H1 (cell line): ENCODE results near the gene HEATR1. TPM values are rescaled to one million over a fixed set of nuclear protein-coding genes. Genes with fewer than 3 reads are reported as not detected.

Source experiments
- BACH1 ChIP-seq: IDR thresholded peaks from 2 replicates; pipeline ENCODE4 v1.6.1; 2012; ENCODE audit warnings: low read length, improper control_type of control experiment
- BCL11A ChIP-seq, 2 experiments: IDR thresholded peaks; one replicate each; pipeline ENCODE4 v1.6.1; 2011; ENCODE audit warnings: low read depth in 2 of 2, low read length in 2 of 2, mild to moderate bottlenecking in 2 of 2
- CEBPB ChIP-seq: IDR thresholded peaks from 2 replicates; pipeline ENCODE4 v1.6.1; 2012; ENCODE audit warnings: low read depth, low read length
- CHD1 ChIP-seq: IDR thresholded peaks from 2 replicates; pipeline ENCODE4 v1.6.1; 2012; ENCODE audit warnings: low read depth, low read length, improper control_type of control experiment
- GABPA ChIP-seq: IDR thresholded peaks from 2 replicates; pipeline ENCODE4 v1.6.1; 2011; ENCODE audit warnings: mild to moderate bottlenecking, low read length, moderate library complexity, borderline replicate concordance; ENCODE audit not compliant: insufficient read depth
- HDAC2 ChIP-seq, 2 experiments: fragments of 300-600 bp in 1 of 2; sonication (generic) in 1 of 2; IDR thresholded peaks; 2 replicates each; pipeline ENCODE4 v1.6.1; 2011 to 2012; ENCODE audit warnings: low read depth in 2 of 2, low read length in 2 of 2, mild to moderate bottlenecking in 2 of 2, moderate library complexity in 2 of 2, borderline replicate concordance in 1 of 2, inconsistent platforms in 1 of 2
- POU5F1 ChIP-seq: IDR thresholded peaks from 2 replicates; pipeline ENCODE4 v1.6.1; 2011; ENCODE audit warnings: low read depth, mild to moderate bottlenecking, low read length, moderate library complexity
- RNF2 ChIP-seq: fragments of 200-900, 300-1000 bp; sonication (generic); IDR thresholded peaks from 2 replicates; pipeline ENCODE4 v1.7.1; 2016; ENCODE audit warnings: borderline replicate concordance, low read depth, mild to moderate bottlenecking, antibody characterized with exemption, low read length; ENCODE audit not compliant: poor library complexity, severe bottlenecking; ENCODE audit errors: missing control alignments
- SP1 ChIP-seq: IDR thresholded peaks from 2 replicates; pipeline ENCODE4 v1.6.1; 2011; ENCODE audit warnings: low read depth, low read length
- TAF1 ChIP-seq: IDR thresholded peaks from 2 replicates; pipeline ENCODE4 v1.6.1; 2011; ENCODE audit warnings: mild to moderate bottlenecking, low read depth, low read length
- TAF7 ChIP-seq: optimal IDR thresholded peaks from 2 replicates; pipeline ENCODE3; 2011; ENCODE audit warnings: low read depth, mild to moderate bottlenecking, inconsistent platforms, low read length, moderate library complexity, borderline replicate concordance
- polyA plus RNA-seq, 7 experiments: library from polyadenylated mRNA; depleted of rRNA in 3 of 7; stranded (reverse) in 5 of 7; unstranded in 2 of 7; fragments of >200 nt in 5 of 7; fragments of 200-250 nt in 2 of 7; gene quantifications; 1 replicate in 5 of 7; 2 replicates in 1 of 7; 4 replicates in 1 of 7; pipeline versions ENCODE4 v1.2.1 to v1.2.3, GENCODE V29; 2011 to 2013; ENCODE audit warnings: missing spikeins in 2 of 7, mixed read lengths in 2 of 7
- total RNA-seq: library from RNA; stranded (reverse); fragmentation: NEBNext Ultra II Directional; extraction: Animal tissue kit (Norgen Biotek cat#: 25700); gene quantifications from 2 replicates; pipeline ENCODE4 v1.2.1, GENCODE V29; 2021
- TF ChIP-seq, protein P1 (sequence below): fragments of 300-600 bp; sonication (generic); IDR thresholded peaks from 2 replicates; pipeline ENCODE4 v1.7.1; 2012; ENCODE audit warnings: low read length, moderate library complexity, mild to moderate bottlenecking, inconsistent platforms; ENCODE audit not compliant: insufficient replicate concordance

Gene HEATR1
- total and polyA plus RNA-seq, 2 of the 8 experiments (the other 6 are each of a cell fraction or from before 2014, with no cell fraction given) = 13.0 to 95.8 TPM

DNA sequence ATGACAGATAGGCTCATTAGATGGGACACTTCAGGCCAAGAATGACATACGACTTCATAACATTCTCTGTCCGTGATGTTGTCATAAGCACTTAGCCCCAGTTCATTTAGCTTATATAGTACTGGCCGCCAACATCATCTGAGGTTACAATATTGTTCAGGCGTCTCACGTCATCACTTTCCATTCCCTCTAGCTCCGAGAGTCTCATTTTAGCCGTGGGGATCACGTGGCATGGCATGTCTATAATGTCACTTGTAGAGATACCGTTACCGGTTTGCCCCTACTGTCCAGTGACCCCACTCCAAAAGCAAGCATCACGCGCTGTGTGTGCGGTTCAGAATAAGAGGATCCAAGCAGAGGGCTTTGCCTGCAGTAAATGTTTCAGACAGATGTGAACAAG lies 34.6 kb upstream of the HEATR1 start (continued):
- TF ChIP-seq, protein P1, sequence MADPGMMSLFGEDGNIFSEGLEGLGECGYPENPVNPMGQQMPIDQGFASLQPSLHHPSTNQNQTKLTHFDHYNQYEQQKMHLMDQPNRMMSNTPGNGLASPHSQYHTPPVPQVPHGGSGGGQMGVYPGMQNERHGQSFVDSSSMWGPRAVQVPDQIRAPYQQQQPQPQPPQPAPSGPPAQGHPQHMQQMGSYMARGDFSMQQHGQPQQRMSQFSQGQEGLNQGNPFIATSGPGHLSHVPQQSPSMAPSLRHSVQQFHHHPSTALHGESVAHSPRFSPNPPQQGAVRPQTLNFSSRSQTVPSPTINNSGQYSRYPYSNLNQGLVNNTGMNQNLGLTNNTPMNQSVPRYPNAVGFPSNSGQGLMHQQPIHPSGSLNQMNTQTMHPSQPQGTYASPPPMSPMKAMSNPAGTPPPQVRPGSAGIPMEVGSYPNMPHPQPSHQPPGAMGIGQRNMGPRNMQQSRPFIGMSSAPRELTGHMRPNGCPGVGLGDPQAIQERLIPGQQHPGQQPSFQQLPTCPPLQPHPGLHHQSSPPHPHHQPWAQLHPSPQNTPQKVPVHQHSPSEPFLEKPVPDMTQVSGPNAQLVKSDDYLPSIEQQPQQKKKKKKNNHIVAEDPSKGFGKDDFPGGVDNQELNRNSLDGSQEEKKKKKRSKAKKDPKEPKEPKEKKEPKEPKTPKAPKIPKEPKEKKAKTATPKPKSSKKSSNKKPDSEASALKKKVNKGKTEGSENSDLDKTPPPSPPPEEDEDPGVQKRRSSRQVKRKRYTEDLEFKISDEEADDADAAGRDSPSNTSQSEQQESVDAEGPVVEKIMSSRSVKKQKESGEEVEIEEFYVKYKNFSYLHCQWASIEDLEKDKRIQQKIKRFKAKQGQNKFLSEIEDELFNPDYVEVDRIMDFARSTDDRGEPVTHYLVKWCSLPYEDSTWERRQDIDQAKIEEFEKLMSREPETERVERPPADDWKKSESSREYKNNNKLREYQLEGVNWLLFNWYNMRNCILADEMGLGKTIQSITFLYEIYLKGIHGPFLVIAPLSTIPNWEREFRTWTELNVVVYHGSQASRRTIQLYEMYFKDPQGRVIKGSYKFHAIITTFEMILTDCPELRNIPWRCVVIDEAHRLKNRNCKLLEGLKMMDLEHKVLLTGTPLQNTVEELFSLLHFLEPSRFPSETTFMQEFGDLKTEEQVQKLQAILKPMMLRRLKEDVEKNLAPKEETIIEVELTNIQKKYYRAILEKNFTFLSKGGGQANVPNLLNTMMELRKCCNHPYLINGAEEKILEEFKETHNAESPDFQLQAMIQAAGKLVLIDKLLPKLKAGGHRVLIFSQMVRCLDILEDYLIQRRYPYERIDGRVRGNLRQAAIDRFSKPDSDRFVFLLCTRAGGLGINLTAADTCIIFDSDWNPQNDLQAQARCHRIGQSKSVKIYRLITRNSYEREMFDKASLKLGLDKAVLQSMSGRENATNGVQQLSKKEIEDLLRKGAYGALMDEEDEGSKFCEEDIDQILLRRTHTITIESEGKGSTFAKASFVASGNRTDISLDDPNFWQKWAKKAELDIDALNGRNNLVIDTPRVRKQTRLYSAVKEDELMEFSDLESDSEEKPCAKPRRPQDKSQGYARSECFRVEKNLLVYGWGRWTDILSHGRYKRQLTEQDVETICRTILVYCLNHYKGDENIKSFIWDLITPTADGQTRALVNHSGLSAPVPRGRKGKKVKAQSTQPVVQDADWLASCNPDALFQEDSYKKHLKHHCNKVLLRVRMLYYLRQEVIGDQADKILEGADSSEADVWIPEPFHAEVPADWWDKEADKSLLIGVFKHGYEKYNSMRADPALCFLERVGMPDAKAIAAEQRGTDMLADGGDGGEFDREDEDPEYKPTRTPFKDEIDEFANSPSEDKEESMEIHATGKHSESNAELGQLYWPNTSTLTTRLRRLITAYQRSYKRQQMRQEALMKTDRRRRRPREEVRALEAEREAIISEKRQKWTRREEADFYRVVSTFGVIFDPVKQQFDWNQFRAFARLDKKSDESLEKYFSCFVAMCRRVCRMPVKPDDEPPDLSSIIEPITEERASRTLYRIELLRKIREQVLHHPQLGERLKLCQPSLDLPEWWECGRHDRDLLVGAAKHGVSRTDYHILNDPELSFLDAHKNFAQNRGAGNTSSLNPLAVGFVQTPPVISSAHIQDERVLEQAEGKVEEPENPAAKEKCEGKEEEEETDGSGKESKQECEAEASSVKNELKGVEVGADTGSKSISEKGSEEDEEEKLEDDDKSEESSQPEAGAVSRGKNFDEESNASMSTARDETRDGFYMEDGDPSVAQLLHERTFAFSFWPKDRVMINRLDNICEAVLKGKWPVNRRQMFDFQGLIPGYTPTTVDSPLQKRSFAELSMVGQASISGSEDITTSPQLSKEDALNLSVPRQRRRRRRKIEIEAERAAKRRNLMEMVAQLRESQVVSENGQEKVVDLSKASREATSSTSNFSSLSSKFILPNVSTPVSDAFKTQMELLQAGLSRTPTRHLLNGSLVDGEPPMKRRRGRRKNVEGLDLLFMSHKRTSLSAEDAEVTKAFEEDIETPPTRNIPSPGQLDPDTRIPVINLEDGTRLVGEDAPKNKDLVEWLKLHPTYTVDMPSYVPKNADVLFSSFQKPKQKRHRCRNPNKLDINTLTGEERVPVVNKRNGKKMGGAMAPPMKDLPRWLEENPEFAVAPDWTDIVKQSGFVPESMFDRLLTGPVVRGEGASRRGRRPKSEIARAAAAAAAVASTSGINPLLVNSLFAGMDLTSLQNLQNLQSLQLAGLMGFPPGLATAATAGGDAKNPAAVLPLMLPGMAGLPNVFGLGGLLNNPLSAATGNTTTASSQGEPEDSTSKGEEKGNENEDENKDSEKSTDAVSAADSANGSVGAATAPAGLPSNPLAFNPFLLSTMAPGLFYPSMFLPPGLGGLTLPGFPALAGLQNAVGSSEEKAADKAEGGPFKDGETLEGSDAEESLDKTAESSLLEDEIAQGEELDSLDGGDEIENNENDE = no peak
- TF ChIP-seq CEBPB = no peak
- TF ChIP-seq TAF7 = no peak
- TF ChIP-seq GABPA = no peak
- no peak for TF ChIP-seq SP1
- TF ChIP-seq POU5F1 = no peak
- no peak for TF ChIP-seq RNF2
- no peak for TF ChIP-seq BCL11A (IDR thresholded peaks at IDR 0.05; ENCODE audit: low read depth in 2 of 2, low read length in 2 of 2)
- TF ChIP-seq TAF1 = no peak
- no peak for TF ChIP-seq CHD1
- TF ChIP-seq HDAC2 (IDR thresholded peaks at IDR 0.05; ENCODE audit: borderline replicate concordance in 1 of 2, low read depth in 2 of 2, low read length in 2 of 2) = no peak
- no peak for TF ChIP-seq BACH1
